GM21367 (cell line): Measurements from ENCODE around the gene TAF1B.

ENCODE experiments used
- ATAC-seq: cut with Tn5 transposase; IDR thresholded peaks from one replicate; pipeline ENCODE4 v1.9.1; 2021; ENCODE audit not compliant: unreplicated experiment

Gene TAF1B

DNA sequence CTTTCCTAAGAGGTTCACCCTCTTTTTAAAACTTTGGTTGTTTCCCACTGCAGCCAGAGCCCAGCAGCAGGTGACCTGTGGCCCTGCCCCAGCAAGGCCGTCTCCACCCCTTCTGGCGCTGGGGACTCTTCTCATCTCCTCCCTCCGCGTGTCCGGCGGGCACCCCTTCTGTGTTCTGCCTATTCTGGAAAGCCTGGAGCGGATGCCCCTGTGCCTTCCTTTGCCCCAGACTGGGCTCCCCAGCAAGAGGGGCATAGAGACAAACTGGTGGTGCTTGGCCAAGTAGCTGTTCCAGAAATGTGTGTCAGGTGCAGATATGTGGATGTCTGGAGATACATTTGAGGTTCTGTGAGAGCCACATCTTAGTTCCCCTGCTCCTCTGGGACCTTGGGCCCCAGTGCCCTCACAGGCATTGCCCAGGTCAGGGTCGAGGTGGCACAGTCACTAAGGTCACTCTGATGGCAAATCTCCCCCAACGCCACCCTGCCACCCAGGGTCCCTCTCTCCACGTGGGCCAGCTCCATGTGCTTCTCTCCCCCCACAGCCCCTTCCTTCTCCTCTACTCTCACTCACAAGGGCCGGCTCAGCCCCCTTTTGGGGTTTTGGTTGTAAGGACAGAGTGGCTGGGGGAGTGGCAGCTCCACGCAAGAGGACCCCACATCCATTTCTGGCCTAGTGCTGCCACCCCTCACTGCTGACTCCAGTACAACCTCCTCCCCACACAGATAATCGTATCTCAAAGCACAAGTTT, 35.5 kb upstream of the TAF1B start:
- ATAC-seq = no peak

DNA sequence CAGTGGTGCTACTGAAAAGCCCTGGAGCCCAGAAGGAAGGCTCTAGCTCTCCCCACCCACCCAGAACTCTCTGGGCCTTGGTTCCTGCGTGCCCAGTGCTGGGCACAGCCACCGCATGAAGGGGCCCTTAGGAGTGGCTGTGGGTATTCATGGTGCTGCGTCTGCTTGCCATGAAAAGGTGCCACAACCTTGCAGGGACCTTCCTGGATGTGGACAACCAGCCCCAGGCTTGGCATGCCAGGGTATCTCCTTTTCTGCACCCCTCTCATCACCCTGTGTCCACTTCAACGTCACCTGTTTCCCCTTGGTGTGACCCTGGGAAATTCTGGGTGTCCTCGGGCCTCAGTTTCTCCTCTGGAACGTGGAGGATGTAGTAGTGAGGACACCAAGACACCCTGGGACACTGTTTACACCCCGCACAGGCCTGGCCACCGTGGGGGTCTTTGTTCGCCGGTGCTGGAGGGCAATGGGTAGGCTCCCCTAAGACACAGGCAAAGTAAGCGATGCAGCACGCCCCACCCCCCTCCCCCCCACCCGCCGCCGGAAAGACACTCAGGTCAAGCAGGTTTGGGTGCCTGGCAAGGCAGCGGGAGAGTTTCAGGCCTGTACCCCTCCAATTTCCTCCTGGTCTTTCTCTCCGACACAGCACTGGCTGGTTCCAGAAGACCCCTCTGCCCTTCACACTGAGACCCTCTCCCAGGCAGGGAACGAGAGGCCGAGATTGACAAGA, 34.8 kb upstream of the TAF1B start:
- ATAC-seq = no peak

DNA sequence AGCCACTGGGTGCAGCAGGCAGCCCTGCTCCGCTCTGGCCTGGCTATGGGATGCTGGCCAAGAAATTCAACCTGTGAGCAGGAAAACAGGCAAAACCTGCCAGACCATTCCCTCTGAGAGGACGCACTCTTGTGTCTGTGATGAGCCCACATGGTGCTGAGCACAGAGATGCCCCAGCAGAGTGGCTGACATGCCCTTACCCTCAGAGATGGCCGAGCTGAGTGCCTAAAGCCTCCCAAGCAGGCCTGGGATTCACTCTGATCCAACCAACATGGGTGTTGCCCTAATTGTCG, 34.3 kb upstream of the TAF1B start:
- ATAC-seq = no peak

DNA sequence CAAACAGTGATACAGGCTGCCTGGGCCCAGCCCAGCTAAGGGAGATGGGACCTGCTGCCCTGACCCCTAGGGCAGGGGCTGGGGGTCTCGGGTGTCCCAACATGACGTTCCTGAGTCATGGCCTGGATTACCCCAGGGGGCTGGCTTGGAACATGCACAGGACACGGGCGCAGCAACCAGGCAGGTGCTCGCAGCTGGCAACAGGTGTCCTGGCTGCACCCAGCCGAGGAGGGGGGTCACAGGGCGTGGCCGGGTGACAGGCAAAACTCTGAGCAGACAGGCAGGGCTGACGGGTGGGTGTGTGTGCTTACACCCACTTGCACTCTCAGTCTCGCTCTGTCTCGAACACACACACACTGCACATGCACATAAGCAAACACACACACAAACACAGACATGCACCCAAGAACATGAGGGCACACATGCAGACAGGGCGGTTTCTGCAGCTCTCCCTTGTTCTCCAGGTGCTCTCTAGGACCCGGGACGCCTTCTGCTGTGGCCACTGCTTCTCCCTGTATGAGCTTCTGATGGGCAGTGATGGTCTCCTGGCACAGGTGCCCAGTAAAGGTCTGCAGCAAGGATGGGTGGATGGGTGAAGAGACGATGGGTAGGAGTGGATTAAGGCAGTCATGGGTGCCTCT, 33.7 kb upstream of the TAF1B start:
- ATAC-seq = no peak

DNA sequence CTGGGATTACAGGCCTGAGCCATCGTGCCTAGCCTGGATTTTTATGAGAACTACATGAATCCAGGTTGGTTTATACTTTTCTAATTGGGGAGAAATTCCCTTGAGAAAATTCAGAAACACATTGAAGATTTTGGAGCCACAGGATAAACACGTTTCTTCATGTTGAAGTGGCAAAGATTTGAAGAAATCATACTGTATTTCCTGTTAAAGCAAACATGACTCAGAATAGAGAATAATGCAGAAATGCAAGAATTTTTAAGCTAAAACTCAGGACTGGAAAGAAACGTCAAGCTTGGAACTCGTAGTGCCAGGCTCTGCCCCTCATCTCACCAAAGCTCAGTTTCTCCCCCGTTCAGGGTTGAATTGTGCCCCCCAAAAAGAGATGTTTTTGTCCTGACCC, 32.1 kb upstream of the TAF1B start:
- no peak for ATAC-seq

DNA sequence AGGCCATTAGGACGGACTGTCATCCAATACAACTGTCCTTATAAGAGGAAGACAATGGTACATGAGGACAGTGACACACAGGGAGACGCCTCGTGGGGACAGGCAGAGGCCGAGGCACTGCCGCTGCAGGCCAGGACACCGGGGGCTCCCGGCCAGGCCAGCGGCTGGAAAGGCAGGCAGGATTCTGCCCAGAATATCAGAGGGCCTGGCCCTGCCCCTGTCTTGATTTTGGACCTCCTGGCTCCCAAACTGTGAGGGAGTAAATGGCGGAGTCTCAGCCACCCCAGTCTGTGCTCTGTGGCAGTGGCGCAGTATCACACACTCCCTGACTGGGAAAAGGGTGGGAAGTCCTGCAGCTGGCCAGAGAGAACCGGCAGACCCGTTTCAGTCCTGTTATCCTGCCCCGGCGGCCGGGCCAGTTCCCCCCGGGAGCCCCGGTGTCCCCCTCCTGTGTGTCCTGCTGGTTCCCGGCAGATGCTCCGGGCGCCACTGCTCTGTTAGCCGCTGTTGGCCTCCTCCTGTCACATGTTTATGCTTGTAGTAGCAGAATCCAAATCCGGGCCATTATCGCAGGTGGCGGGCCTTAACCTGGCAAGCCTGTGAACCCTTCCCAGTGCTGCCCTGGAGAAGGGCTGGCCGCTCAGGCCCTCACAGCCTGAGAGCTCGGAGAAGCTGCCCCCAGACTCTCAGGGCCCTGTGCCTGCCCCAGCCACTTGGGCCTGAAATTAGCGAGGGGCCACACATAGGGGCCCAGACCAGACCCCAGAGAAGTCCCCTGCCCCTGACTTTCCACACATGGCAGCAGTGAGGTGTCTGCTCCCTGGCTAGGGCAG, 31.4 kb upstream of the TAF1B start:
- no peak for ATAC-seq

DNA sequence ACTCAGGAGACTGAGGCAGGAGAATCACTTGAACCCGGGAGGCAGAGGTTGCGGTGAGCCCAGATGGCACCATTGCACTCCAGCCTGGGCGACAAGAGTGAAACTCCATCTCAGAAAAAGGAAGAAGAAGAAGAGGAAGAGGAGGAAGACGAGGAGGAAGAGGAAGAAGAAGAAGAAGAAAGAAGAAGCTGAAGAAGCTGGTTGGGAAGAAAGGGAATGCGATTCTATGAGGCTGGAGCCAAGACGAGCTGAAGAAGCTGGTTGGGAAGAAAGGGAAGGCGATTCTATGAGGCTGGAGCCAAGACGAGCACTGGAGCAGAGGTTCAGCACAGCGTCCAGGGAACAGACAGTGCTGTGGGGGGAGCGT, 30.3 kb upstream of the TAF1B start:
- ATAC-seq = no peak

DNA sequence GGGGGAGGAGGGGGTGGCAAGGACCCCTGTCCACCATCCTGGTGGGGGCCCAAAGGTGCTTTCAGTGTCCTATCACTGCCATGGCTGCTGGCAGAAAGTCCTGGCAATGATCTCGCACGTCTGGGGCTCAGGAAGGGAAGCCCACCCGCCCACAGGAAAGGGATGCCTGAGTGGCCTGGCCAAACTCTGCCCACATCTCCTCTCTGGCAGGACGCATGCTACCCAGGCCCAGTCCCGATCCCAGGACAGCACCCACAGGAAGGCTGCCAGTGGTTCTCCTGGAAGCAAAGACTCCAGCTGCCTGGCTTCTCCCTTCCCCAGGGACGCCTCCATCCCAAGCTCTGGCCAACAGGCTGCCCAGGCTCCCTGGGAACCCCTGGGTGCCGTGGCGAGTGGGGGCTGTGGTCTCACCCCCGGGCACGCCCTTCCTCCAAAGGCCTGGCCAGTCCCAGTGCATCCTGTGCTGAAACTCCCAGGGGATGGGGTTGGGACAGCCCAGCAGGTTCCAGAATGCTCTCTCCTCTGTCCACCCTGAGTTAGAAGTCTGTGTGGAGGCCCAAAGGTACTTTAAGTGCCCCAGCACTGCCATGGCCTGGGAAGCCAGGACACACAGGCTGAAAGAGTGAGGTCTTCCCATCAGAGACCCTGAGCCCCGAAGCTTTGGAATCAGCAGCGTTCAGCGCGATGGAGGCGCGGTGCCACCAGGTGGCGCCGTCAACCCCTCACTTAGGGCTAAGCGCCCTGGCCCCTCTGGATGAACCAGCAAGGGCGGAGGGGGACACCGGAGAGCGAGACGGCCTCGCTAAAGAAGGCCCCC, 29.8 kb upstream of the TAF1B start:
- ATAC-seq = no peak

DNA sequence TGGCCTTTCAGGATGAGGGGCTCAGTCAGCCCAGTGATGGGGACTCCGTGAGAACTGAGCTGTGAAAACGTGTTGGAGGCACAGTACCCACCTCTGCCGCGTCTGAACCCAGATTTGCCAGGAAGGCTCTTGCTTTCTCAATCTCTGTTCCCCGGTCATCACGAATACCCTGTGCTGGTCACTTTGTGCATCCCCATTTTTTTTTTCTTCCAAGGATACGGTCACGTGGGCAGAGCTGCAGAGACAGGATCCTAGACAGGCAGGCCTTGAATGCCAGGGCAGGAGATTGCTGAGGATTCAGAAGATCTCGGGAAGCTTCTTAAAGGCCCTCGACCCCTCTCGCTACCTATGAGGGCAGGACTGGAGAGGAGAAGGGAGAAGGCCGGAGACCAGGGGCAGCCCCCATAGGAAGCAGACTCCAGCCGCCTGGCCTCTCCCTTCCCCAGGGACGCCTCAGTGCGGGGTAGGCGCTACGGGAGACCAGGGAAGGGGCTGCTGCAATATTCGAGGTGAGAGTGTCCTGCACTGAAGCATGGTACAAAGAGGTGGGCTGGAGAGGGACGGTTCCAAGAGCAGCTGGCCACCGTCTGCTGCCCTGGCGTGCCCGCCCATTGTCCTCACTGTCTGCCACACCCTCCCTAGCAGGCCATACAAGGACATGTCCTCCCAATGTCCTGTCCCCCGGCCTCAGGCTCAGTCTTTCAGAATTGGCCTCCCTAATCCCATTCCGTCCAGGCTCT, 29.0 kb upstream of the TAF1B start:
- no peak for ATAC-seq

DNA sequence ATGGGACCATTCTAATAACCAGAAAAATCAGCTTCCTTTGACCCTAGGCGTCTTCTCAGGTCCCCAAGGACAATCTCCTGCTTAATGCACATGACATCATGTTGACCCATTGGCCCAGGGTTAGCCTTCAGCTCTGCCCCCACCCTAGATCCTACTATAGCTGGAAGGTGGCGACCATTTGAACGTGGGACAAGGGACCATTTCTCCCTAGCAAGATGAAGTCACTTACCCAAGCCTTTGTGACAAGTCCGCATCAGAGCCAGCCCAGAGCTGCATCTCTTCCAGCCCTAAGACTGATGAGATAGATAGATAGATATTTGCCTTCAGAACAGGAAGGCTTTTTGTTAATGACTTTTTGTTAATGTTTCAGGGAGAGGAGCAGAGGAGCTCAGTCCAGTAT, 28.2 kb upstream of the TAF1B start:
- no peak for ATAC-seq

DNA sequence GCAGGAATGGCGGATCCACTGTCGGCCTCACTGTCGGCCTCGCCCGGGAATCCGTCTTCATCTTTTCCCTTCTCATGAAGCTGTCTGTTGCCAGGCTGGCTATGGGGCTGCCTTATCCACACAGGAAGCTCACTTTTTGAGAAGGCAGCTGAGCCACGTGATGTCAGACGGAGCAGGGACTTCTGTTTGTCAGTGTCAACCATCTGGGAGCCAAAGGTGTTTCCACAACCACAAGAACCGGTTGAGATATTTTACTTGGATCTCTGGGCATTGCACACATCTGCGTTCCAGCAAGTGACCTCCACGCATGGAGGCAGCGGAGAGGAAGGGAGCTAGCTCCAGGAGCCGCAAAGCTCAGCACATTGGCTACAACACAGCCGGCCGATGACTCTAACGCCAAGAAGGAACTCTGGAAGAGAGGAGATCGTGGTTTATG, 27.4 kb upstream of the TAF1B start:
- ATAC-seq = no peak

DNA sequence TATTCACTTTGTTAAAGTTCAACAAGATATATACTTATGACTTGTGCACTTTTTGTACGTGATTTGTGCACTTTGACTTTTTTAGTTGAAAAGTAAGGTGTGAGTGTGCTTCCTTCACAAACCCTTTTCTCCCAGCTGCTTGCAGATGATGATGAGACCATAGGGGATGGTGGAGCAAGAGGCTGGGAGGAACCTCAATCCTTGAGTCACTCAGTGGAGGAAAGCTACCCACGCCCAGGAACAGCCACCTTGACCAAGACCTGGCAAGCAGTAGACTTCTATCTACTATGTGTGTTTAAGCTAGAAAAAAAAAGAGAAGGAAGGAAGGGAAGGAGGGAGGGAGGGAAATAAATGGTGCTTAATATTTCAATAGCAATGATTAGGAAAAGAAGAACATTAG, 25.2 kb upstream of the TAF1B start:
- no peak for ATAC-seq

DNA sequence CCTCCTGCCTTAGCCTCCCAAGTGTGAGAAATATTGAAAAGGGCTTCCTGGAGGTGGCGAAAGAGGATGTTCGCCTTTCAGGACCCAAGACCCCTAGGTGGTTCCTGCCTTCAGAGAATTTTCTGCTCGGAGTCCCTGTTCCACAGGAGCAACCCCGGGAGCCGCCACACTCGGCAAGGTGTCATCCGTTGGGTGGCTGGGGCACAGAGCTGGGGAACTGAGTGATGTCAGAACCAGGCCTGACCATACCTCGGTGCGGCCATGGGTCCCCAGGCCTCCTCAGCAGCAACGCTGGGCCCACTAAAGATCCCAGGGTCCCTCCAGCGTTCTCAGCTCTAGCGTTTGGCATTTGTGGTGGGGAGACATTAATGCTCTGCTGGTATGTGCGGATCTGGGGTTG, 23.7 kb upstream of the TAF1B start:
- no peak for ATAC-seq

DNA sequence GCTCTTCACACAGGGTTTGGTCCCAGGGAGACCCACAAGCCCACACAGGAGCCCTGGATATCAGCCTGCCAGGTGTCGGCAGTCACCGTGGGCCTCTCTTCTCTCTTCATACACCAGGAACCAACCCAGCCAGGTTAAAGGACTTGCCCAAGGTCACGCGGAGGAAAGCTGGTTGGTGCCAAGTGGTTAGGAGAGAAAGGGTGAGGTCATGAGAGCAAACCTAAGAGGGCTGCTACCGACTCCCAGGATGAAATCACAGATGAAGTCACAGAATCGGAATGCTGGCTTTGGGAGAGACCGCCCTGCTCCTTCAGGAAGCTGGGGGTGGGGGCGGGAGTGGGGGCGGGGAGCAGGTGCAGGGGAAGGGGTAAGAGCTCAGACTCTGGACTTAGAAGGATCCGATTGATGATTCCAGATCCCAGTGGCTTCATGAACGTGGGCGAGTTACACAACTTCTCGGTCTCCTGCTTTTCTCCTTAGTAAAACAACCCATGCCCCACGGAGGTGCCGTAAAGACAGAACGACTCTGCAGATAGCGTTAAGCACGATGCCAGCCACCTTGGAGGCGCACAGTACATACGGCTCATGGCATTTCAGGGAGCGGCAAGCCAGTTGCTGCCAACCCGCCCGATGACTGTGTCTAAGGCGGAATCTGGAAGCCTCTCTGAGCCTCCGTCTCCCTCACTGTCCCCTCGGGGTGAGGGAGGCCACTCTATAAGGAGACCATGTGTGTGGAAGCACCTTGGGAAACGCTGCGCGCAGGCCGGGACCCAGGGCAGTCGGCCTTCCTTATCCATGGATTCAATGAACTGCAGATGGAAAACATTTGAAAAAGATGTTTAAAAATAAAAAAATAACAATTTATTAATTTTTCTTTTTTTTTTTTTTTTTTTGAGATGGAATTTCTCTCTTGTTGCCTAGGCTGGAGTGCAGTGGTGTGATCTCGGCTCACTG, 23.0 kb upstream of the TAF1B start:
- no peak for ATAC-seq

DNA sequence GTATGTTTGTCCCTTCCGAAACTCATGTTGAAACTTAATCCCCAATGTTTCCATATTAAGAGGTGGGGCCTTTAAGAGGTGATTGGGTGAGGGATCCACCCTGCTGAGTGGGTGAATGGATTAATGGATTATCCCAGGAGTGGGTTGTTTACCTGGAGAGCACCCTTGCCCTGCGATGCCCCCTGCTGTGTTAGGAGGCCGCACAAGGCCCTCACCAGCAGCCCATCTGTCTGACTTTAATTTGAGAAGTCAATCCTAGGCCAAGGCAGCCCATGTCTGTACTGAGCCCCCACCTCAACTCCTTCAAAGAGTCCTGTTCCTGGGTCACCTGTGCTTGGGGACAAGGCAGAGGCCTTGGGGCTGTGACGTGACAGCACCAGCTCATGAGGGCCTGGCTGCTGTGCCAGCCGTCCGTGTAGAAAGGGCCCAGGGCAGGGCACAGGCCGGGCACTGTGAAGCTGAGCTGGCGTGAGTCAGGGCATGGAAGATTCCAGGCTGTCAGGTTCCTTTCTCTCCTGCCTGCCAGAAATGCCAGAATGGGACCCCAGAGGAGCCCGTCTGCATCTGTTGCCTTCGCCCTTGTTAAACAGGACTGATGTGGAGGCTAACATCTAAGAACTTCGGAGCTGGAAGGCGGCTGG, 21.3 kb upstream of the TAF1B start:
- ATAC-seq = no peak

DNA sequence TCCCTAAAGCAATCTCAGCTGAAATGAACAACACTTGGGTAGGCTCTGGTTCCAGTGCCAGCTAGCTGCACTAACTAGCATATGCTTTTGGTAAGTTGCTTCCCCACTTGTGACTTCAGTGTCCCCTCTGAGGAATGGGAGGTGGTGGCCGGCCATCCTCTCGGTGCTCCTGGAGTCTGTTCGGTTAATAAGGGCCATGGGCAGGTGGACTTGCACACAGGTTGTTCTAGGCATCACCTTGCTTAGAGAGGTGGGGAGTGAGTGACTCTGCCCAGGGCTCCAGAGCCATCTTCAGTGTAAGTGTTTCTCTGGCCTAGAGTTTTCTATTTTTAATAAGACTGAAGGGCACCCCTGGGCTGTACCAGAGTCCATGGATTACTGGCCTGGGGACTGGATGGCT, 18.8 kb upstream of the TAF1B start:
- ATAC-seq = no peak

DNA sequence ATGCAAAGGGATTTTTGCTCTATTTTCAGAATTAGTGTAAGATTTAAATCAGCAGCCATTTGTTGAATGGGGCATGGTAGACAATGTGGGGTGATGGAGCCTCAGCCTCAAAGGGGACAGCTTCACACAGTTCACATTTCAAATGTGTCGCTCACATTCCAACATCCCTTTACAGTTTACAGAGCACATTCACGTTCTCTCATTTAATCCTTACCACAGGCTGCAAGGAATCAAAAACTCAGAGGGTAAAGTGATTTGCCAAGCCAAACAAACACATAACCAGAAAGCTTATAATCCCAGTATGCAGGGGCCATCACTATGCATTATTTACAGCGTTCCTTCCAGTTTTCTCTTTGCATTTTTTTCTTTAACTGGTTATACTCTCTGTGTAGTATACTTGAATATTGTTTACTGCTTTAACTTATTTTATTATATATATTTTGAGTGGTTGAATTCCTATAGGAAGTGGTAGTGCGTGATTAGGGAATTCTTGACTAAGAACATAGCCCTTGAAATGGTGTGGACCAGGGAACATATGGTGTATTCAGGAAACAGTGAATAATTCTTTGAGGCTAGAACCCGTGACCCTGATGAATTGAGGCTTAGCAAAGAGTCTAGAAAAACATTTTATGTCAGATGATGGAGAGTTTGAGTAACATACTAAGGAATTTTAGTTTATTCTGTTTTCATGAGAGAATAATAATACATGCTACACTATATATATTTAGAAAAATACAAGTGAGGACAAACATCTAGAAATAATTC, 18.1 kb upstream of the TAF1B start:
- ATAC-seq = no peak

DNA sequence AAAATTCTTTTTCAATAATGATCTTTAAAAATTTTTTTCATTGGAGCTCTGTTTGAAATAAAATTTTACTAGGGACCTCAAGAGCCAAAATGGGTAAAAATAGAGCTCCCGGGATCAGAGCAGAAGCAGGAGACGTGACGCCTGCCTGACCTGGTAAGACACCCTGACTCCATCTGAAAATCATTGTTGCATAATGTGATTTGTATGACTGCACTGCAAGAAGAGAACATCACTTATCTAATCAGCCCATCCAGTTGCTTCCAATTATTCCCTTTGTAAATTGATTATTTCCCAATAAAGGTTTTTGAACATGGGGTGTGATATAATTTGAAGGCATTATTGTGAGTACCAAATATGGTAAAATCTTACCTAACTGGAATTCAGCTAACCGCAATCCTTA, 17.1 kb upstream of the TAF1B start:
- no peak for ATAC-seq
